Measurements from ENCODE around the gene SLC24A3.

The SLC24A3 gene

DNA sequence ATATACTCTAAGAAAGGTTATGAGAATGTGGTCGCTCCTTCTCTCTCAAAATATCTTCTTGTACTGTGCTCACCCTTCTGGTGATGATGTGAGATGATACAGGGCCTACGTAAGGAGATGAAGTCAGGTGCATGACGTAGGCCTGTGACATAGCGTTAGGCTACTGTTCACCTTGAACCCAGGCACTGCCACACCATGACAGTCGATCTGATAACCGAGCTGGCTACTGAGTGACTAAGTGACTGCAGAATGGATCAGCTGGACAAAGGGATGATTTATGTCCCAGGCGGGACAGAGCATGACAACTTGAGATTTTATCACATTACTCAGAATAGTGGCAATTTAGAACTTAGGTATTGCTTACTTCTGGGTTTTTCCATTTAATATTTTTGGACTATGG lies 11.2 kb downstream of the SLC24A3 start:
- Histone ChIP-seq H3K4me3 (ENCODE audit: low read length) (no peak overlapping the region), H3K4ac (ENCODE audit: low read depth, low read length) (no peak overlapping the region), H3K4me1 (ENCODE audit: control insufficient read depth, low read depth, low read length) (no peaks in the 10 kb centered on the region), H2AK5ac (ENCODE audit: low read length) (no peak overlapping the region), H3K9ac (ENCODE audit: low read length) (no peak overlapping the region), H3K18ac (ENCODE audit: low read length) (no peak overlapping the region), H3K27ac (ENCODE audit: low read depth, low read length) (no peak overlapping the region), H4K5ac (ENCODE audit: low read length) (no peak overlapping the region), H3K27me3 (ENCODE audit: insufficient read depth, low read length, poor library complexity) (no peaks in the 10 kb centered on the region), H3K23ac (ENCODE audit: low read length) (no peak overlapping the region), H2BK5ac (ENCODE audit: low read length) (no peak overlapping the region), H3K79me1 (ENCODE audit: low read length) (no peaks in the 10 kb centered on the region), H2BK120ac (ENCODE audit: low read depth, low read length) (no peak overlapping the region), H3K36me3 (ENCODE audit: control insufficient read depth, insufficient read depth, low read length) (no peaks in the 10 kb centered on the region), H3K79me2 (ENCODE audit: control insufficient read depth, insufficient read depth, low read length) (no peaks in the 10 kb centered on the region), H2BK15ac (replicated peaks; ENCODE audit: low read depth) (no peak overlapping the region), H4K8ac (ENCODE audit: low read depth, low read length) (no peak overlapping the region), H3K56ac (ENCODE audit: low read length) (no peak overlapping the region), H3K4me2 (ENCODE audit: low read length) (no peak overlapping the region)
- DNase-seq: no peak
- no CpG with 5 or more reads among the region's 7 CpGs for WGBS (ENCODE audit: extremely low coverage, insufficient coverage, low lambda C conversion rate)

DNA sequence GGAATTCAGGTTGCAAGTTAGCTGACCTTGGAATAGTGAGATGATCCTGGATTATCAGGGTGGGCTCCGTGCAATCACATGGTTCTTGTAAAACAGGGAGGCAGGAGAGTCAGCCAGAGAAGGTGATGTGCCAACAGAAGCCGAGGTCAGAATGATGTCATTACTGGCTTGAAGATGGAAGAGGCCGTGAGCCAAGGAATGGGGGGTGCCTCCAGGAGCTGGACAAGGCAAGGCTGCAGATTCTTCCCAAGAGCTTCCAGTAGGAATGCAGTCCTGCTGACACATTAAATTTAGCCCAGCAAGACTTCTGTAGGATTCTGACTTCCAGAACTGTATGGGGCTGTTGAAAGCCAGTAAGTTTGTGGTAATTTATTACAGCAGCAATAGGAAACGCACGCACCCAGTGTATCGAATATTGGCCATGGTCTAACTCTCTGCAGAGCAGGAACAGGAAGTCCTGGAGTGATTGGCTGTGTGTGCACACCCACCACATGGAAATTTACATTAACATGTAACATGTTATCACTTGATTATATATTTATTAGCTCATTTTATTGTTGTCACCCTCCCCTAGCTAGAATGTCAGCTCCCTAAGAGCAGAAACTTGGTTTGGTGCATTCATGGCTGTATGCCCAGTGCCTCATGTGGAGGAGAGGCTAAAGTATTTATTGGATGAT lies 19.1 kb downstream of the SLC24A3 start:
- Histone ChIP-seq H4K5ac (ENCODE audit: low read length) (no peak overlapping the region), H2BK120ac (ENCODE audit: low read depth, low read length) (no peak overlapping the region), H3K9ac (ENCODE audit: low read length) (no peak overlapping the region), H3K4ac (ENCODE audit: low read depth, low read length) (no peak overlapping the region), H3K27ac (ENCODE audit: low read depth, low read length) (no peak overlapping the region), H3K79me1 (ENCODE audit: low read length) (no peaks in the 10 kb centered on the region), H2BK15ac (replicated peaks; ENCODE audit: low read depth) (no peak overlapping the region), H3K4me1 (ENCODE audit: control insufficient read depth, low read depth, low read length) (no peaks in the 10 kb centered on the region), H3K4me3 (ENCODE audit: low read length) (no peak overlapping the region), H3K18ac (ENCODE audit: low read length) (no peak overlapping the region), H2AK5ac (ENCODE audit: low read length) (no peak overlapping the region), H4K8ac (ENCODE audit: low read depth, low read length) (no peak overlapping the region), H3K27me3 (ENCODE audit: insufficient read depth, low read length, poor library complexity) (no peaks in the 10 kb centered on the region), H2BK5ac (ENCODE audit: low read length) (no peak overlapping the region), H3K4me2 (ENCODE audit: low read length) (no peak overlapping the region), H3K56ac (ENCODE audit: low read length) (no peak overlapping the region), H3K36me3 (ENCODE audit: control insufficient read depth, insufficient read depth, low read length) (no peaks in the 10 kb centered on the region), H3K23ac (ENCODE audit: low read length) (no peak overlapping the region), H3K79me2 (ENCODE audit: control insufficient read depth, insufficient read depth, low read length) (no peaks in the 10 kb centered on the region)
- DNase-seq: no peak
- WGBS (ENCODE audit: extremely low coverage, insufficient coverage, low lambda C conversion rate): no CpG with 5 or more reads among the region's 6 CpGs

DNA sequence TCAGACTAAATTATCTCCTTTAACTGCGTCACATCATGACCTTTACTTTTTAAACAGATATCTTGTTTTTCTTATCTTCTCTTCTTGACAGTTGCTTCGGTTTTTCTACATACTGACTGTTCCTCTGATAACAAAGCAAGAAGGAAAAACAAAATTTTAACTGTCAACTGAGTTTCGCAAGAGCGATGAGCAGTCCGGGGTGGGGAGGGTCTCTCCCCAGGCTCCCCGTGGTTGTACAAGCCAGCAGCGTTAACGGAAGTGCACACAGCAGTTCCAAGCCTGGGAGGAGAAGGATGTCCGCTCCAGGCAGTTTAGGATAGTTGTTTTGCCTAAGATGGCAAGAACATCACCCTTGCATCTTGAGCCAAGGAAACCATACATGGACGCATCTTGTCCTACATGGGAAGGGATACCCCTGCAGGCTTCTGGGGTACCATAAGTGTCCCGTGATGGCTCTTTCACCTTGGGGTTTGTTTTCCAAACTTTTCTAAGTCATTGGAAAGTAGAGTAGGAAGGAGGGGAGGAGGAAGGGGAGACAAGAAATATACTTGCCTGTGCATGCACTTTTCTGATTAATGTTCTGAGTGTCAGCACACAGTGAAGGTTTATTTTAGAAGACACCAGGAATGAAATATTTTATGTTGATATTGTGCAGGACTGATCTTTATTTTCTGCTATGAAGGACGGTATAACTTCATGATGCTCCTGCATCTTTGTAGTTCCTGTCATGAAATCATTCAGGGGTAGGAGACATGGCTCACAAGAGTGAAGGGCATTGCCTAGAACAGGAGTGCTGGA lies 20.8 kb downstream of the SLC24A3 start:
- Histone ChIP-seq H3K4me2 (ENCODE audit: low read length) (no peak overlapping the region), H3K79me1 (ENCODE audit: low read length) (no peaks in the 10 kb centered on the region), H3K27me3 (ENCODE audit: insufficient read depth, low read length, poor library complexity) (no peaks in the 10 kb centered on the region), H3K9ac (ENCODE audit: low read length) (no peak overlapping the region), H2BK15ac (replicated peaks; ENCODE audit: low read depth) (no peak overlapping the region), H3K4me3 (ENCODE audit: low read length) (no peak overlapping the region), H3K18ac (ENCODE audit: low read length) (no peak overlapping the region), H2BK5ac (ENCODE audit: low read length) (no peak overlapping the region), H3K23ac (ENCODE audit: low read length) (no peak overlapping the region), H2AK5ac (ENCODE audit: low read length) (no peak overlapping the region), H4K8ac (ENCODE audit: low read depth, low read length) (no peak overlapping the region), H3K79me2 (ENCODE audit: control insufficient read depth, insufficient read depth, low read length) (no peaks in the 10 kb centered on the region), H3K27ac (ENCODE audit: low read depth, low read length) (no peak overlapping the region), H3K36me3 (ENCODE audit: control insufficient read depth, insufficient read depth, low read length) (no peaks in the 10 kb centered on the region), H4K5ac (ENCODE audit: low read length) (no peak overlapping the region), H3K56ac (ENCODE audit: low read length) (no peak overlapping the region), H2BK120ac (ENCODE audit: low read depth, low read length) (no peak overlapping the region), H3K4ac (ENCODE audit: low read depth, low read length) (no peak overlapping the region), H3K4me1 (ENCODE audit: control insufficient read depth, low read depth, low read length) (no peaks in the 10 kb centered on the region)
- DNase-seq: no peak
- no CpG with 5 or more reads among the region's 12 CpGs for WGBS (ENCODE audit: extremely low coverage, insufficient coverage, low lambda C conversion rate)

DNA sequence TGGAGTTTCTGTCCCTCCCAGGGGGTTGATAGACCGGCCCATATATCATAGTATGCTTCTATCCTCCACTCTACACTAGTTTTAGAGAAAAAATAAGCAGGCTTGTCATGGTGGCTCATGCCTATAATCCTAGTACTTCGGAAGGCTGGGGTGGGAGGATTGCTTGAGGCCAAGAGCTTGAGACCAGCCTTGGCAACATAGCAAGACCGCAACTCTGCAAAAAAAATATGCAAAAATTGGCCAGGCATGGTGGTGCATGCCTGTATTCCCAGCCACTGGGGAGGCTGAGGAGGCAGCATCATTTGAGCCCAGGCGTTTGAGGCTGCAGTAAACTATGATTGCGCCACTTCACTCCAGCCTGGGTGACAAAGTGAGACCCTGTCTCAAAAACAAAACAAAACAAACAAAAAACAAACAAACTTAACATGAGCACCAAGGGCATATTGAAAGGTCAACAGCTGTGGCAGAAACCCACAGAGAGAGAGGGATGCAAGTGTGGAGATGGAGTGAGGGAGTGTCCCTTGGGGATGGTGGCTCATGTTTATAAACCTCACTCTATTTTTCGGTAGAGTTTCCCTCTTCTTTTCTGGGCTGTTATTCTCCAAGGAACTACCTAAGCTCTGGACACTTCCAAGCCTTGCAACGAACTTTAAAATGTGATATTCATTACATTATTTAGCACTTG lies 24.1 kb downstream of the SLC24A3 start:
- DNase-seq: no peak
- H4K5ac ChIP-seq (ENCODE audit: low read length): no peak overlapping the region
- H3K36me3 ChIP-seq (ENCODE audit: control insufficient read depth, insufficient read depth, low read length): no peaks in the 10 kb centered on the region
- H3K4me2 ChIP-seq (ENCODE audit: low read length): no peak overlapping the region
- no peak overlapping the region for H2BK120ac ChIP-seq (ENCODE audit: low read depth, low read length)
- no peaks in the 10 kb centered on the region for H3K79me2 ChIP-seq (ENCODE audit: control insufficient read depth, insufficient read depth, low read length)
- no peak overlapping the region for H4K8ac ChIP-seq (ENCODE audit: low read depth, low read length)
- no peak overlapping the region for H3K4me3 ChIP-seq (ENCODE audit: low read length)
- no peak overlapping the region for H3K4ac ChIP-seq (ENCODE audit: low read depth, low read length)
- H3K56ac ChIP-seq (ENCODE audit: low read length): no peak overlapping the region
- H3K4me1 ChIP-seq (ENCODE audit: control insufficient read depth, low read depth, low read length): no peaks in the 10 kb centered on the region
- no peak overlapping the region for H3K23ac ChIP-seq (ENCODE audit: low read length)
- H3K79me1 ChIP-seq (ENCODE audit: low read length): no peaks in the 10 kb centered on the region
- no peak overlapping the region for H3K27ac ChIP-seq (ENCODE audit: low read depth, low read length)
- H2AK5ac ChIP-seq (ENCODE audit: low read length): no peak overlapping the region
- no peaks in the 10 kb centered on the region for H3K27me3 ChIP-seq (ENCODE audit: insufficient read depth, low read length, poor library complexity)
- H3K18ac ChIP-seq (ENCODE audit: low read length): no peak overlapping the region
- H3K9ac ChIP-seq (ENCODE audit: low read length): no peak overlapping the region
- no peak overlapping the region for H2BK5ac ChIP-seq (ENCODE audit: low read length)
- H2BK15ac ChIP-seq (replicated peaks; ENCODE audit: low read depth): no peak overlapping the region
- no CpG with 5 or more reads among the region's 7 CpGs for WGBS (ENCODE audit: extremely low coverage, insufficient coverage, low lambda C conversion rate)

DNA sequence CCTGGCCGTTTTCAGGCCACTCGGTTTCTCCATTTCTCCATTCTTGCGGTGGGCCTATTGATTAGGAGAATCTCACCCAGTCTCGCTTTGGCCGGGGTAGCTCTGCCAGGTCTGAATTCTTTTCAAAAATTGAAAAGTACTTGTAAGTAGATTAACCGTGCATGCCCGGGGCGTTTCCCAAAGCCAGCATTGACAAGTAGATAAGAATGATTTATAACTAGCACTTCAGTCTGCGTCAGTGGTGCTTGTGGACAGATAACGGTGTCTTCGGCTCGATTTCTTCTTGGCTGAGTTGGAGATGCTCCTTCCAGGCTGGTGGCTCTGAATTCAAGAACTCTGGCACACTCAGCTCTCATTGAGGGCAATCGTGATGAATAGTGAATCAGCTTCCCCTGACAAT lies 29.0 kb downstream of the SLC24A3 start:
- Histone ChIP-seq H3K4me1 (ENCODE audit: control insufficient read depth, low read depth, low read length) (no peaks in the 10 kb centered on the region), H3K36me3 (ENCODE audit: control insufficient read depth, insufficient read depth, low read length) (no peaks in the 10 kb centered on the region), H3K9ac (ENCODE audit: low read length) (no peak overlapping the region), H4K8ac (ENCODE audit: low read depth, low read length) (no peak overlapping the region), H3K56ac (ENCODE audit: low read length) (no peak overlapping the region), H3K79me1 (ENCODE audit: low read length) (no peaks in the 10 kb centered on the region), H3K27me3 (ENCODE audit: insufficient read depth, low read length, poor library complexity) (no peaks in the 10 kb centered on the region), H3K18ac (ENCODE audit: low read length) (no peak overlapping the region), H3K4ac (ENCODE audit: low read depth, low read length) (no peak overlapping the region), H2BK15ac (replicated peaks; ENCODE audit: low read depth) (no peak overlapping the region), H3K23ac (ENCODE audit: low read length) (no peak overlapping the region), H4K5ac (ENCODE audit: low read length) (no peak overlapping the region), H2BK5ac (ENCODE audit: low read length) (no peak overlapping the region), H3K4me3 (ENCODE audit: low read length) (no peak overlapping the region), H3K4me2 (ENCODE audit: low read length) (no peak overlapping the region), H3K79me2 (ENCODE audit: control insufficient read depth, insufficient read depth, low read length) (no peaks in the 10 kb centered on the region), H2AK5ac (ENCODE audit: low read length) (no peak overlapping the region), H2BK120ac (ENCODE audit: low read depth, low read length) (no peak overlapping the region), H3K27ac (ENCODE audit: low read depth, low read length) (no peak overlapping the region)
- no peak for DNase-seq
- no CpG with 5 or more reads among the region's 13 CpGs for WGBS (ENCODE audit: extremely low coverage, insufficient coverage, low lambda C conversion rate)

Data from mesendoderm (in vitro differentiated cells).